Measurements from ENCODE around the gene ITGA11. TPM values are rescaled to one million over a fixed set of nuclear protein-coding genes. Genes with fewer than 3 reads are reported as not detected.

ITGA11 gene
- total RNA-seq, 5 donors from 2014 or later (not counting 1 experiment from before 2014, with no cell fraction given) = 0.07 to 0.95 (median 0.18) TPM; not detected in 2

DNA sequence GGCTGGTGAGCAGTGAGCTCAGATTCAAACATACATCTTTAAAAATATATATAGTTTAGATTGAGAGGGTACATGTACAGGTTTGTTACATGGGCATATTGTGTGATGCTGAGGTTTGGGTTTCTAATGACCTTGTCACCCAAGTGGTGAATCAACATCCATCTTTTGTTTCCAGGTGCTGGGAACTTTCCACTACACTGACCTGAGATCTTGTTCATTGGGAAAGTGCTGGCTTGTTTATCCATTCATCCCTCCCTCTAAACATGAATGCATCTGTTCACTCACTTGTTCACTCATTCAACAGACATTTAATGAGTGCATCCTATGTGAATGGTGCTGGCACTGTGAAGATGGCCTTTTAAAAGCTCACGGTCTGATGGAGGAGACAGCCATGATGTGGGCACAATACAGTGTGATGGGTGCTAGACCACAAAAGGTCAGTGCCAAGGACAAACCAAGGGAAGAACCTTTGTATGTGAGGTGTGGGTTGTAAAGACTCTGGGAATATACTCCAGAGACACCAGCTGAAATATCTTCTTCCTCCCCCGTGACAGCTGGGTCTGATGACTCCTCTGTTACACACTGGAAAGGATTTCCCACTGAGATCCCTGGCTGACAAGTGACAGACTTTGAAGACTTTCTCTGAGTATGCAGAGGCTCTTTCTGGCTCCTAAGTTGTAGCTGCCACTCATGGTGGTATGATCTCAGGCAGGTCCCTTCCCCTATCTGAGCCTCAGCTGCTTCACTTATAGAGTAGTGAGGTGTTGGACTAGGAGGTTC, 16.2 kb upstream of the ITGA11 start:
- DNase-seq = no peak
- H3K27ac Mint-ChIP-seq = no peak overlapping the region
- H3K4me3 Mint-ChIP-seq = no peak overlapping the region
- H3K27me3 Mint-ChIP-seq = peaks cover 45 to 55% of the 10 kb centered on the region in 2 donors
- H3K9me3 ChIP-seq = no peaks in the 10 kb centered on the region
- WGBS (ENCODE audit: insufficient coverage) = no CpG with 5 or more reads among the region's 2 CpGs
- H3K36me3 Mint-ChIP-seq = no peaks in the 10 kb centered on the region
- ATAC-seq (replicated peaks in 1 of 4) = no peak
- CTCF ChIA-PET = no interaction called here
- H3K9me3 Mint-ChIP-seq = no peaks in the 10 kb centered on the region
- no peak overlapping the region for H3K27ac ChIP-seq (ENCODE audit: low read length)
- peaks cover 0 to 22% of the 10 kb centered on the region in 2 experiments for H3K27me3 ChIP-seq (replicated peaks in 1 of 2; ENCODE audit: control insufficient read depth in 2 of 2, extremely low read depth in 1 of 2, insufficient read depth in 2 of 2, low read length in 1 of 2)
- H3K36me3 ChIP-seq (ENCODE audit: control insufficient read depth in 2 of 2, extremely low read depth in 1 of 2, insufficient read depth in 1 of 2, low read length in 1 of 2) = no peaks in the 10 kb centered on the region
- H3K4me1 Mint-ChIP-seq = no peaks in the 10 kb centered on the region
- H3K4me1 ChIP-seq (ENCODE audit: control insufficient read depth in 1 of 2, extremely low read depth in 1 of 2, insufficient read depth in 2 of 2, low read length in 2 of 2) = no peaks in the 10 kb centered on the region
- POLR2A ChIA-PET = no interaction called here
- H3K4me3 ChIP-seq (ENCODE audit: control insufficient read depth in 1 of 2, extremely low read depth in 1 of 2, low read length in 1 of 2) = no peak overlapping the region

DNA sequence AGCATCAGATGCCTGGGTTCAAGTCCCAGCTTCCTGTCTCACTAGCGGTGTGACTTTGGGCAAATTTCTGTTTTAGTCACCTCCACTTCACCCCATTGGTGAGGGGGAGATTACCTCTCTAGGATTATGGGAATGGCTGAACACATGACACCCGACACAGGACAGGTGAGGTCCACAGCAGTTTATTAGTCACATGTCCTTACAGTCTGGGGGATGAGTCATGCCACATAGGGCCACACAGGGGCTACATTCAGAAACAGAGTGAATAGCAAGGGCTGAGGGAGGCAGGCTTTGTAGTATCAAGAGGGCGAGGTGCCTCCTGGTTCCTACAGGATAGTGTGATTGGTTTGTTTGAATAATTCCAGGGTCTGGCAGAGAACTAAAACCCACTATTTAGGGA, 15.2 kb upstream of the ITGA11 start:
- peaks cover 0 to 22% of the 10 kb centered on the region in 2 experiments for H3K27me3 ChIP-seq (replicated peaks in 1 of 2; ENCODE audit: control insufficient read depth in 2 of 2, extremely low read depth in 1 of 2, insufficient read depth in 2 of 2, low read length in 1 of 2)
- DNase-seq (no peak), ATAC-seq (replicated peaks in 1 of 4) (no peak)
- WGBS (ENCODE audit: insufficient coverage) = 100% methylated on average over 1 of the region's 3 CpGs
- H3K36me3 ChIP-seq (ENCODE audit: control insufficient read depth in 2 of 2, extremely low read depth in 1 of 2, insufficient read depth in 1 of 2, low read length in 1 of 2) = no peaks in the 10 kb centered on the region
- H3K4me1 ChIP-seq (ENCODE audit: control insufficient read depth in 1 of 2, extremely low read depth in 1 of 2, insufficient read depth in 2 of 2, low read length in 2 of 2) = no peaks in the 10 kb centered on the region
- Mint-ChIP-seq H3K4me3 (no peak overlapping the region), H3K27ac (no peak overlapping the region), H3K27me3 (peaks cover 39 to 49% of the 10 kb centered on the region in 2 donors), H3K36me3 (no peaks in the 10 kb centered on the region), H3K9me3 (no peaks in the 10 kb centered on the region), H3K4me1 (no peaks in the 10 kb centered on the region)
- no peak overlapping the region for H3K27ac ChIP-seq (ENCODE audit: low read length)
- CTCF ChIA-PET = no interaction called here
- no peak overlapping the region for H3K4me3 ChIP-seq (ENCODE audit: control insufficient read depth in 1 of 2, extremely low read depth in 1 of 2, low read length in 1 of 2)
- no peaks in the 10 kb centered on the region for H3K9me3 ChIP-seq
- POLR2A ChIA-PET = no interaction called here

DNA sequence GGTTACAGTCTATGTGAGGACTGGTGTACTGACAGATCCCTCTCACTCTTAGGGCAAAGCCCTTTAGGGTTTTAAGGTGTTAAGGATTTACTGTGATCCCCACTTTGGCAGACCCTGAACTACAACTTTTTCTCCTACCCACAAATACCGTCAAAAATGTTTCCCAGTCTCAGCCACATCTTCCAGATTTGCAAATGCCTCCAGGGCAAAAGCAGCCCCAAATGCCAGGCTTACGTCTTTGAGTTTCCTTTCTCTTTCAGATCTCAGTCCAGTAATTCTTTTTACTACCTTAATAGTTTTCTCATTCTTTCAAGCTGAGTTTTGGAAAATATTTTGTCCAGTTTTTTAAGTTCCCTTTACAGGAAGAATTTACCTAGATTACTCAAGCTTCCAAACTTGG, 13.4 kb upstream of the ITGA11 start:
- Mint-ChIP-seq H3K36me3 (no peaks in the 10 kb centered on the region), H3K4me1 (no peaks in the 10 kb centered on the region), H3K27ac (no peak overlapping the region), H3K27me3 (peaks cover 44 to 47% of the 10 kb centered on the region in 2 donors), H3K9me3 (no peaks in the 10 kb centered on the region), H3K4me3 (no peak overlapping the region)
- 100% methylated on average over 1 of the region's 2 CpGs for WGBS (ENCODE audit: insufficient coverage)
- no peaks in the 10 kb centered on the region for H3K36me3 ChIP-seq (ENCODE audit: control insufficient read depth in 2 of 2, extremely low read depth in 1 of 2, insufficient read depth in 1 of 2, low read length in 1 of 2)
- peaks cover 0 to 27% of the 10 kb centered on the region in 2 experiments for H3K27me3 ChIP-seq (replicated peaks in 1 of 2; ENCODE audit: control insufficient read depth in 2 of 2, extremely low read depth in 1 of 2, insufficient read depth in 2 of 2, low read length in 1 of 2)
- no peak for DNase-seq
- H3K27ac ChIP-seq (ENCODE audit: low read length) = no peak overlapping the region
- ATAC-seq (replicated peaks in 1 of 4) = no peak
- POLR2A ChIA-PET = no interaction called here
- no peak overlapping the region for H3K4me3 ChIP-seq (ENCODE audit: control insufficient read depth in 1 of 2, extremely low read depth in 1 of 2, low read length in 1 of 2)
- CTCF ChIA-PET = interaction anchor here in 1 of 2 donors (1.0 kb wide), 1 partner anchor 36 kb away, joined by 4 read pairs; no protein-coding TSS in a partner anchor
- no peaks in the 10 kb centered on the region for H3K4me1 ChIP-seq (ENCODE audit: control insufficient read depth in 1 of 2, extremely low read depth in 1 of 2, insufficient read depth in 2 of 2, low read length in 2 of 2)
- H3K9me3 ChIP-seq = no peaks in the 10 kb centered on the region

DNA sequence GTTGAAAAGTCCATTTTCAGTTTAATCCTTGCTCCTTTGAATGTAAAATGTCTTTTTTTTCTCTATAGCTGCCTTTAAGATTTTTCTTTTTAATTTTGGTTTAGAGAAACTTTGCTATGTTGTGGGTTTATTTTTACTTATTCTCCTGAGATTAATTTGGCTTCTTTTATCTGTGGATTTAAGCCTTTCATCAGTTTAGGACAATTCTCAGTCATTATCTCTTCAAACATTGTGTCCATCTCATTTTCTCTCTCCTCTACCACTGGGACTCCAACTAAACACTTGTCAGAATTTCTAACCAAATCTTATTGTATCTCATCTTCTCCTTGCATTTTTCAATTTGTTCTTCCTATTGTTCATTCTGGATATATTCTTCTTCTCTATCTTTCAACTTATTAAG, 12.4 kb upstream of the ITGA11 start:
- no peak overlapping the region for H3K4me3 ChIP-seq (ENCODE audit: control insufficient read depth in 1 of 2, extremely low read depth in 1 of 2, low read length in 1 of 2)
- no peak for ATAC-seq (replicated peaks in 1 of 4)
- H3K4me1 ChIP-seq (ENCODE audit: control insufficient read depth in 1 of 2, extremely low read depth in 1 of 2, insufficient read depth in 2 of 2, low read length in 2 of 2) = no peaks in the 10 kb centered on the region
- Mint-ChIP-seq H3K9me3 (no peaks in the 10 kb centered on the region), H3K4me1 (no peaks in the 10 kb centered on the region), H3K36me3 (no peaks in the 10 kb centered on the region), H3K4me3 (no peak overlapping the region), H3K27ac (no peak overlapping the region), H3K27me3 (peaks cover 47 to 50% of the 10 kb centered on the region in 2 donors)
- no peak overlapping the region for H3K27ac ChIP-seq (ENCODE audit: low read length)
- ChIA-PET POLR2A (no interaction called here), CTCF (no interaction called here)
- H3K9me3 ChIP-seq = no peaks in the 10 kb centered on the region
- H3K36me3 ChIP-seq (ENCODE audit: control insufficient read depth in 2 of 2, extremely low read depth in 1 of 2, insufficient read depth in 1 of 2, low read length in 1 of 2) = no peaks in the 10 kb centered on the region
- peaks cover 0 to 27% of the 10 kb centered on the region in 2 experiments for H3K27me3 ChIP-seq (replicated peaks in 1 of 2; ENCODE audit: control insufficient read depth in 2 of 2, extremely low read depth in 1 of 2, insufficient read depth in 2 of 2, low read length in 1 of 2)
- DNase-seq = no peak

DNA sequence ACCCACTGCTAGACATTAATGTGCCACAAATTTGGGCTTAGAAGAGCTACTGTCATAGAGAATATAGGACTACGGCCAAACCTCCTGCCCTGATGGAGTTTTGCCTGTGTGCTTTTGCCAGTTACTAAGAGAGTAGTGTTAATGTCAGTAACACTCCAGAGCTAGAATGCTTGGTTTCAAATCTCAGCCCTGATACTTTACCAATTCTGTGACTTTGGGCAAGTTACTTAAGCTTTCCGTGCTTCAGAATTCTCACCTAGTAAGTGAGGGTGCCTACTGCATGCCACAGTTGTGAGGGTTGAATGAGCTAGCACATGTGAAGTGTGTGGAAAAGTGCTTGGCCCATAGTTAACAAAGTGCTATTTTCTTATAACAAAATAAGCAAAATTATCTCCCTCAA, 10.9 kb upstream of the ITGA11 start:
- Histone ChIP-seq H3K36me3 (ENCODE audit: control insufficient read depth in 2 of 2, extremely low read depth in 1 of 2, insufficient read depth in 1 of 2, low read length in 1 of 2) (no peaks in the 10 kb centered on the region), H3K4me3 (ENCODE audit: control insufficient read depth in 1 of 2, extremely low read depth in 1 of 2, low read length in 1 of 2) (no peak overlapping the region), H3K27ac (ENCODE audit: low read length) (no peak overlapping the region), H3K27me3 (replicated peaks in 1 of 2; ENCODE audit: control insufficient read depth in 2 of 2, extremely low read depth in 1 of 2, insufficient read depth in 2 of 2, low read length in 1 of 2) (peaks cover 0 to 20% of the 10 kb centered on the region in 2 experiments), H3K4me1 (ENCODE audit: control insufficient read depth in 1 of 2, extremely low read depth in 1 of 2, insufficient read depth in 2 of 2, low read length in 2 of 2) (no peaks in the 10 kb centered on the region), H3K9me3 (no peaks in the 10 kb centered on the region)
- ChIA-PET CTCF (no interaction called here), POLR2A (no interaction called here)
- Mint-ChIP-seq H3K27me3 (peaks cover 44 to 52% of the 10 kb centered on the region in 2 donors), H3K4me3 (no peak overlapping the region), H3K27ac (no peak overlapping the region), H3K9me3 (no peaks in the 10 kb centered on the region), H3K36me3 (no peaks in the 10 kb centered on the region), H3K4me1 (no peaks in the 10 kb centered on the region)
- no peak for ATAC-seq (replicated peaks in 1 of 4)
- no peak for DNase-seq
- 80% methylated on average over 1 of the region's 2 CpGs for WGBS (ENCODE audit: insufficient coverage)

DNA sequence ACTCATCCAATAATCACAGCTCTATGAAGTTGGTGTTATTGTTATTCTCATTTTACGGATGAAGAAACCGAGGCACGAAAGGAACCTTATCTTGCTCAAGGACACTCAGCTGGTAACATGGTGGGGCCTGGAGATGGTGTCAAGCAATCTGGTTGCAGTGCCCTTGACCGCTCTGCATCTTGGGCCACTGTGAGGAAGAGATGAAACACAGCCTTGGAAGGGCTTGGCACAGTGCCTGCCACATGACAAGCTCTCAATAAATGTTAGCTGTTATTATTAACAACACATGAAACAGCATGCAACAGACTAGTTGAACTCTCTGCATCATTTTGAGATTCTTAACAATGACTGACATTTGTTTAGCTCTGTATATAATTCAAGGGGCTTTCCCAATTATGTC, 10.1 kb upstream of the ITGA11 start:
- Histone ChIP-seq H3K4me3 (ENCODE audit: control insufficient read depth in 1 of 2, extremely low read depth in 1 of 2, low read length in 1 of 2) (no peak overlapping the region), H3K4me1 (ENCODE audit: control insufficient read depth in 1 of 2, extremely low read depth in 1 of 2, insufficient read depth in 2 of 2, low read length in 2 of 2) (no peaks in the 10 kb centered on the region), H3K27me3 (replicated peaks in 1 of 2; ENCODE audit: control insufficient read depth in 2 of 2, extremely low read depth in 1 of 2, insufficient read depth in 2 of 2, low read length in 1 of 2) (peaks cover 0 to 22% of the 10 kb centered on the region in 2 experiments), H3K36me3 (ENCODE audit: control insufficient read depth in 2 of 2, extremely low read depth in 1 of 2, insufficient read depth in 1 of 2, low read length in 1 of 2) (no peaks in the 10 kb centered on the region), H3K9me3 (no peaks in the 10 kb centered on the region), H3K27ac (ENCODE audit: low read length) (no peak overlapping the region)
- H3K4me1 Mint-ChIP-seq = no peaks in the 10 kb centered on the region
- no peak overlapping the region for H3K4me3 Mint-ChIP-seq
- ChIA-PET CTCF (no interaction called here), POLR2A (no interaction called here)
- ATAC-seq (replicated peaks in 1 of 4) (no peak), DNase-seq (no peak)
- WGBS (ENCODE audit: insufficient coverage) = 100% methylated on average over 2 of the region's 4 CpGs
- no peak overlapping the region for H3K27ac Mint-ChIP-seq
- no peaks in the 10 kb centered on the region for H3K9me3 Mint-ChIP-seq
- peaks cover 46 to 53% of the 10 kb centered on the region in 2 donors for H3K27me3 Mint-ChIP-seq
- no peaks in the 10 kb centered on the region for H3K36me3 Mint-ChIP-seq
